NCI-H146 treated with DMSO at 0.1 percent for 48 hours (cell line): ENCODE measurements around the gene TLR3.
A peak's percentile ranks its signal among the peaks of the same experiment; 100 is the strongest.
"Not testable (repeated sequence)": the region's sequence is repeated elsewhere in the genome, so short reads cannot be mapped to it uniquely, and the experiment has no call there.

Experiments
- DNase-seq: peaks from one replicate; lab custom pipeline; 2025; ENCODE audit not compliant: unreplicated experiment; lab: John Stamatoyannopoulos, UW

The TLR3 gene

GRCh38 chr4:186047501-186047900 lies 21.5 kb upstream of the TLR3 start:
- not testable (repeated sequence) for DNase-seq

- not testable (repeated sequence) for DNase-seq
These were observed 18.8 kb upstream of the TLR3 start for GRCh38 chr4:186050135-186050534.

GRCh38 chr4:186051096-186051495 lies 17.9 kb upstream of the TLR3 start:
- DNase-seq, result no peak

GRCh38 chr4:186058253-186058979 lies 10.5 kb upstream of the TLR3 start:
- no peak for DNase-seq

- no peak for DNase-seq
These were observed 10.0 kb upstream of the TLR3 start for GRCh38 chr4:186058980-186059316.

- no peak for DNase-seq
These were observed 7.0 kb upstream of the TLR3 start for GRCh38 chr4:186061921-186062320.

GRCh38 chr4:186067757-186068385 lies 1.1 kb upstream of the TLR3 start:
- DNase-seq, result peak; percentile 38

- DNase-seq, result no peak
These were observed 773 bp downstream of the TLR3 start for GRCh38 chr4:186069729-186070128.

GRCh38 chr4:186072516-186072915 lies 3.6 kb downstream of the TLR3 start:
- no peak for DNase-seq

- no peak for DNase-seq
These were observed 5.2 kb downstream of the TLR3 start for GRCh38 chr4:186074189-186074588.

- no peak for DNase-seq
These were observed 10.2 kb downstream of the TLR3 start for GRCh38 chr4:186078981-186079638.

- DNase-seq, result no peak
These were observed 10.7 kb downstream of the TLR3 start for GRCh38 chr4:186079694-186080093.

GRCh38 chr4:186081202-186081807 lies 12.3 kb downstream of the TLR3 start:
- no peak for DNase-seq

GRCh38 chr4:186082221-186082620 lies 13.3 kb downstream of the TLR3 start:
- DNase-seq, result no peak

GRCh38 chr4:186088523-186088922 lies 19.6 kb downstream of the TLR3 start:
- DNase-seq, result no peak

- no peak for DNase-seq
These were observed 23.3 kb downstream of the TLR3 start for GRCh38 chr4:186092296-186092695.

GRCh38 chr4:186095406-186095805 lies 26.4 kb downstream of the TLR3 start:
- no peak for DNase-seq

- DNase-seq, result no peak
These were observed 27.8 kb downstream of the TLR3 start for GRCh38 chr4:186096681-186097165.

GRCh38 chr4:186097386-186097785 lies 28.4 kb downstream of the TLR3 start:
- DNase-seq, result no peak

- no peak for DNase-seq
These were observed 34.0 kb downstream of the TLR3 start for GRCh38 chr4:186102931-186103330.

GRCh38 chr4:186104114-186104889 lies 35.3 kb downstream of the TLR3 start, which contains the start of gene FAM149A:
FAM149A (plus strand) TSS chr4:186104704.
- DNase-seq, result peak; percentile 58
